ENCODE results near the gene GNAI2.

- TF ChIP-seq CTCF (IDR thresholded peaks at IDR 0.05) (no peak), ZFX (IDR thresholded peaks at IDR 0.05; ENCODE audit: borderline replicate concordance) (no peak)
Measured at GRCh38 chr3:50248387-50248786, 12.4 kb downstream of the GNAI2 start.
